GM15510 (cell line): ENCODE measurements around the gene CH25H.

Source experiments
- POLR2A ChIP-seq: IDR thresholded peaks from 3 replicates; pipeline ENCODE4 v1.6.1; 2011; ENCODE audit warnings: borderline replicate concordance; ENCODE audit not compliant: insufficient read length; ENCODE audit errors: extremely low read depth

CH25H gene

GRCh38 chr10:89207181-89207800 is at the start of gene CH25H:
Gene CH25H (minus strand): TSS chr10:89207317. CDS start chr10:89207292, 25 bp downstream.
- no peak for TF ChIP-seq POLR2A

- TF ChIP-seq POLR2A: no peak
Observed at GRCh38 chr10:89256340-89256739, 49.2 kb upstream of the CH25H start.

GRCh38 chr10:89255793-89256192 is 48.7 kb upstream of the CH25H start:
- TF ChIP-seq POLR2A: no peak

- no peak for TF ChIP-seq POLR2A
Observed at GRCh38 chr10:89252225-89252585, 45.1 kb upstream of the CH25H start.

- peak; percentile 84 for TF ChIP-seq POLR2A
Observed at GRCh38 chr10:89251409-89252224, 44.5 kb upstream of the CH25H start, which contains the start of gene LIPA. Gene LIPA (minus strand): TSS chr10:89251775. CDS start chr10:89247648, 4,127 bp downstream.

- no peak for TF ChIP-seq POLR2A
Observed at GRCh38 chr10:89250865-89251408, 43.8 kb upstream of the CH25H start.

- TF ChIP-seq POLR2A: no peak
Observed at GRCh38 chr10:89248990-89249389, 41.9 kb upstream of the CH25H start.

- TF ChIP-seq POLR2A: no peak
Observed at GRCh38 chr10:89245802-89246201, 38.7 kb upstream of the CH25H start.

- no peak for TF ChIP-seq POLR2A
Observed at GRCh38 chr10:89242840-89243568, 35.9 kb upstream of the CH25H start.

- TF ChIP-seq POLR2A: no peak
Observed at GRCh38 chr10:89242345-89242684, 35.2 kb upstream of the CH25H start.

GRCh38 chr10:89241486-89242344 is 34.6 kb upstream of the CH25H start:
- TF ChIP-seq POLR2A: no peak

- TF ChIP-seq POLR2A: no peak
Observed at GRCh38 chr10:89241026-89241425, 33.9 kb upstream of the CH25H start.

GRCh38 chr10:89240519-89240918 is 33.4 kb upstream of the CH25H start:
- no peak for TF ChIP-seq POLR2A

- no peak for TF ChIP-seq POLR2A
Observed at GRCh38 chr10:89238956-89239644, 32.0 kb upstream of the CH25H start.
